ENCODE measurements around the gene MCRIP1.

MCRIP1 gene

GRCh38 chr17:81828656-81829055 is 4.4 kb downstream of the MCRIP1 start:
- no peak for DNase-seq (ENCODE audit: low spot score)
- TF ChIP-seq CTCF (IDR thresholded peaks at IDR 0.05; ENCODE audit: extremely low read depth, missing control alignments): no peak

- DNase-seq (ENCODE audit: low spot score): no peak
- no peak for TF ChIP-seq CTCF (IDR thresholded peaks at IDR 0.05; ENCODE audit: extremely low read depth, missing control alignments)
Measured at GRCh38 chr17:81825841-81826466, 7.1 kb downstream of the MCRIP1 start.

- no peak for TF ChIP-seq CTCF (IDR thresholded peaks at IDR 0.05; ENCODE audit: extremely low read depth, missing control alignments)
- no peak for DNase-seq (ENCODE audit: low spot score)
Measured at GRCh38 chr17:81824595-81824994, 8.5 kb downstream of the MCRIP1 start.

- no peak for TF ChIP-seq CTCF (IDR thresholded peaks at IDR 0.05; ENCODE audit: extremely low read depth, missing control alignments)
- no peak for DNase-seq (ENCODE audit: low spot score)
Measured at GRCh38 chr17:81823820-81824550, 9.1 kb downstream of the MCRIP1 start.

- no peak for DNase-seq (ENCODE audit: low spot score)
- TF ChIP-seq CTCF (IDR thresholded peaks at IDR 0.05; ENCODE audit: extremely low read depth, missing control alignments): no peak
Measured at GRCh38 chr17:81822996-81823819, 9.9 kb downstream of the MCRIP1 start.

GRCh38 chr17:81822312-81822637 is 10.8 kb downstream of the MCRIP1 start:
- DNase-seq (ENCODE audit: low spot score): no peak
- no peak for TF ChIP-seq CTCF (IDR thresholded peaks at IDR 0.05; ENCODE audit: extremely low read depth, missing control alignments)

Data from GM20000 (cell line).